Measurements from ENCODE around the gene CFAP251.
"Not testable (repeated sequence)": the region's sequence is repeated elsewhere in the genome, so short reads cannot be mapped to it uniquely, and the experiment has no call there.

CFAP251 gene

DNA sequence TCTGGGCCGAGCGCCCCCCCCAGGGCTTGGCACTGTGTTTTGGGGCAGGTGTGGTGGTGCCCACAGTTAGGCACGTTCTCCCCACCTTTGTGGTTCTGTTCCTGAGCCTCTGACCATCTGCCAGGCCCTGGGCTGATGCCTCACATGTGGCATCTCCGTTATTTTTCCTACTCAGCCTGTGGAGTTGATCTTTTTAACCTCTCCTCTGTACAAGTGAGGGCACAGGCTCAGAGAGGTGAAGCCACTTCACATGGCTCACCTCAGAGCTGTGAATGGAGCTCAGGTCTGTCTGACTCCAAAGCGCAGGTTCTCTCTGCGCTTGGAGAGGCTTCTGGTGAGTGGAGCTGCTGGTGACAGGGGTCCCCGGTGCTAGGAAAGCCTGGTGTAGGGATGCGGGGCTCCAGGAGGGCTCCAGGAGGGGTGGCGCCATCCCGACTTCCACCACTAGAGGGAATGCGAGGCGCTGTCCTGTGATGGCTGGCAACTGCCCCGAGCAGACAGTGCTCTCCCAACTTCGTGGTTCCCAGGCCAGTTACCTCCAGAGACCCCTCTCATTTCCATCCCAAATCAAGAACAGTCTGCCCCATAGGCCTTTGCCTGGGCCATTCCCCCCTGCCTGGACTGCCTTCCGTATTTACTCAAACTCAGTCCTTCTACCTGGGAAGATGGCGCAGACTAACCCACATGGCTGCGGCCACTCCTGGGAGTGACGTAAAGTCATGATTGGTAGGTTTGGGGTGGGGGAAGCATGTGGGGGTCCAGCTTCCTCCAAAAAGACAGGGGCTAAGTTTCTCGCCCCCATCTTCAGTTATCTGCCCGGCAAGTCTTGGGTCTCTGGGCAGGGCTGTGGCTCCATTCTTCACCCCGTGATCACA is 113.2 kb downstream of the CFAP251 start:
- no peak for DNase-seq

- no peak for DNase-seq
These were observed 114.2 kb downstream of the CFAP251 start for GRCh38 chr12:122032580-122032979.

GRCh38 chr12:122035292-122035691 is 116.9 kb downstream of the CFAP251 start:
- no peak for DNase-seq

DNA sequence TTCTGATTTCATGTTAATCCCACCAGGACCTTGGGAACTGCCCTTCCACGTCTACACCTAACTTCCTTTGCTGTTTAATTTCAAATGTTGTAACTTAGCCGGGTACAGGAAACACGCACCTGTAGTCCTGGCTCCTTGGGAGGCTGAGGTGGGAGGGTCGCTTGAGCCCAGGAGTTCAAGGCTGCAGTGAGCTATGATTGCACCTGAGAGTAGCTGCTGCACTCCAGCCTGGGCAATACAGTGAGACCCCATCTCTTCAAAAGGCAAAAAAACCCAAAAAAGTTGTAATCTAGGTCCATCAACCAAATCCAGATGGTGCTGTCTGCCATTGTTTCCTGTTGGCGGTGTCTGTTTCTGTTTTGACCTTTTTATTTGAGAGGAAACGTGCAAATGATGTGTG is 117.8 kb downstream of the CFAP251 start:
- DNase-seq: no peak

DNA sequence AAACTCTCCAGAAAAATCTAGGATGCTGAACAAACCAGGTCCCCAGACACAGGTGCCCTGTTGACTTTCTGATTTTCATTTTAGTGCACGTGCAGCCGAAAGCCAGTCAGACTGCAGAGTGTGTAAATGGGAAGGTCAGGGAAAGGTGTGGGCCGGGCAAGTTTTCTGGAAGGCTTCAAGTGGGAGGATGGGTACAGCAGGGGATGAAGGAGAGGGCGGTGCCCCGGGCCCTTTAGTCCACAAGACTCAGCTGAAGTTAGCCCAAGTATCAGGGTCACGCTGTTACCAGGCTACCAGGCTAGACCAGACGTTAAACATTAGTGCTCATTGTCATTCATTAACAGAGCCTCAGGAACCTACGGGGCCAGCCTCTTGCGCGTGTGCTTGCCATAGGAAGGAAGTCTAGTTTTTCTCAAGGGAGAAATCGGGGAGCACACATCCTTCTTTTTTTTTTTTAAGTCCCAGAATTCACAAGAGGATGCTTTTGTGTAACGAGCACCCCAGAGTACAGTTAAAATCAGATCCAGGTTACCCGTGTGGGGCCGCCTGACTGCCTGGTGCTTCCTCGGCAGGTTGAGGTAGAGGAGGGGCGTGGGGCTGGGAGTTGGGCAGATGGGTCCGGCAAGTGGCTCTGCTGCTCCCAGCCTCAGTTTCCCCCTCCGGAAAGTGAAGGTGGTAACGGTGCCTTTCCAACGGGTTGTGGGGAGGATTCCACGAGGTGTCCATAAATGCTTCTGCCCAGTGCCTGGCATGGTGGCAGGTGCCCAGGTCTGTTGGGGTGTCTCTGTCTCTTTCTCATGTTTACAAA is 122.4 kb downstream of the CFAP251 start:
- no peak for DNase-seq

- DNase-seq: not testable (repeated sequence)
These were observed 123.1 kb downstream of the CFAP251 start for GRCh38 chr12:122041458-122041857.

DNA sequence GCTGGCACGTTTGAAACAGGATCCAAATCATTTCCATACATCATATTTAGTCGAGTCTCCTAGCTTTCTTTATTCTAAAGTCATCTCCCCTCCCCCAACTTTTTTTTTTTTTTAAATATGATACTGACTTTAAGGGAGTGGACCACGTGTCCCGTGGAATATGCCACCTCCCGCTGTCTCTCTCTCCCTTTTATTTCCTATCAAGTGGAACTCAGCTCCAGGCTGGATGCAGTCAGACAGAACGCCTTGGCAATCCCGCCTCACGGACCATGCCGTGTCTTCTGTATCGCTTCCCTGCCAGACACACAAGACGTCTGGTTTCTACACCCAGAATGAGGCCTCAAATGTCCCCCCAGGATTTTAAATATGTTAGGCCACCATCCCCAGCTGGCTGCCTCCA is 124.5 kb downstream of the CFAP251 start:
- no peak for DNase-seq

DNA sequence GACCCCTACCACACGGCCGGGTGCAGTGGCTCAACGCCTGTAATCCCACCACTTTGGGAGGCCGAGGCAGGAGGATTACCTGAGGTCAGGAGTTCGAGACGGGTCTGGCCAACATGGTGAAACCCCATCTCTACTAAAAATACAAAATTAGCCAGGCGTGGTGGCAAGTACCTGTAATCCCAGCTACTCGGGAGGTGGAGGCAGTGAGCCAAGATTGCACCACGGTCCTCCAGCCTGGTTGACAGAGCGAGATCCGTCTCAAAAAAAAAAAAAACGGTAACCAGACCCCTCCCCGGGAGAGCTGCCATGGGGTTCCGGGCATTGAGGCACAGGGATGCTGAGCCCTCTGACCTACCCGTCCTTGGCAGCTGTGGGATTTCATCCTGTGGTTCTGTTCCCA is 125.1 kb downstream of the CFAP251 start:
- no peak for DNase-seq

DNA sequence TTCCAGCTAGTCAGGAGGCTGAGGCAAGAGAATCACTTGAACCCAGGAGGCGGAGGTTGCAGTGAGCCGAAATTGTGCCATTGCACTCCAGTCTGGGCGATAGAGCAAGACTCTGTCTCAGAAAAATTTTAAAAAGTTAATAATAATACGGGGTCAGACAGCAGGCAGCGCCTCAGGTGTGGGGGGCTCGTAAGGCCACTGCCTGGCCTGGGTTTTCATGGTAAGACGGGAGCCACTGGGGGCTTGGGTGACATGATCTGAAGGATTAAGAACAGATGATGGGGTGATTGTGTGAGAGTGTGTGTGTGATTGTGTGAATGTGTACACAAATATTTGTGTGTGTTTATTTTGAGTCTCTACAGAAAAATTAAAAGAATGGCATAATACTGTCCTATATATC is 126.9 kb downstream of the CFAP251 start:
- no peak for DNase-seq

- no peak for DNase-seq
These were observed 127.8 kb downstream of the CFAP251 start for GRCh38 chr12:122046145-122046544.

- no peak for DNase-seq
These were observed 129.8 kb downstream of the CFAP251 start for GRCh38 chr12:122048151-122048550.

DNA sequence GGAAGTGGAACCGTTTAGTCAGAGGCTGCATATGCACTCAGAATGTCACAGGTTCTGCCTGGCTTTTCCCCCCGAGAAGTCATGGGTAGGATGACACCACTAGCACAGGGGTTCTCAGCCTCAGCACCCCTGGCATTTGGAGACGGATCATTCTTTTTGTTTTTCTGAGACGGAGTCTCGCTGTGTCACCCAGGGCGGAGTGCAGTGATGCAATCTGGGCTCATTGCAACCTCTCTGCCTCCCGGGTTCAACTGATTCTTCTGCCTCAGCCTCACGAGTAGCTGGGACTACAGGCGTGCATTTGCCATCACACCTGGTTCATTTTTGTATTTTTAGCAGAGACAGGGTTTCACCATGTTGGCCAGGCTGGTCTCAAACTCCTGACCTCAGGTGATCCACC is 131.4 kb downstream of the CFAP251 start:
- no peak for DNase-seq

GRCh38 chr12:122050706-122051105 is 132.3 kb downstream of the CFAP251 start:
- no peak for DNase-seq

- no peak for DNase-seq
These were observed 133.0 kb downstream of the CFAP251 start for GRCh38 chr12:122051231-122051876.

DNA sequence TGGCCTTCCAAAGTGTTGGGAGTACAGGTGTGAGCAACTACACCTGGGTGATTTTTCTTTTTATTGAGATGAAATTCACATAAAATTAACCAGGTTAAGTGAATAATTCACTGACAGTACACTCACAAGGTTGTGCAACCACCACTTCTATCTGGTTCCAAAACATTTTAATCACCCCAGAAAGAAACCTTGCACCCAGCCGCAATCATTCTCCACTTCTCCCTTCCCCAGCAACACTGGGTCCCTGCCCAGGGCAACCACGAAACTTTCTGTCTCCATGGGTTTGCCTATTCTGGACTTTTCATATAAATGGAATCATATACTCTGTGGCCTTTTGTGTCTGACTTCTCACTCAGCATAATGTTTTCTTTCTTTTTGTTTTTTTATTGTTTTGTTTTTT is 133.9 kb downstream of the CFAP251 start:
- DNase-seq: no peak

Measured in NCI-H2081 treated with DMSO at 0.1 percent for 48 hours (cell line).